ENCODE data around the gene TMEM272.

DNA sequence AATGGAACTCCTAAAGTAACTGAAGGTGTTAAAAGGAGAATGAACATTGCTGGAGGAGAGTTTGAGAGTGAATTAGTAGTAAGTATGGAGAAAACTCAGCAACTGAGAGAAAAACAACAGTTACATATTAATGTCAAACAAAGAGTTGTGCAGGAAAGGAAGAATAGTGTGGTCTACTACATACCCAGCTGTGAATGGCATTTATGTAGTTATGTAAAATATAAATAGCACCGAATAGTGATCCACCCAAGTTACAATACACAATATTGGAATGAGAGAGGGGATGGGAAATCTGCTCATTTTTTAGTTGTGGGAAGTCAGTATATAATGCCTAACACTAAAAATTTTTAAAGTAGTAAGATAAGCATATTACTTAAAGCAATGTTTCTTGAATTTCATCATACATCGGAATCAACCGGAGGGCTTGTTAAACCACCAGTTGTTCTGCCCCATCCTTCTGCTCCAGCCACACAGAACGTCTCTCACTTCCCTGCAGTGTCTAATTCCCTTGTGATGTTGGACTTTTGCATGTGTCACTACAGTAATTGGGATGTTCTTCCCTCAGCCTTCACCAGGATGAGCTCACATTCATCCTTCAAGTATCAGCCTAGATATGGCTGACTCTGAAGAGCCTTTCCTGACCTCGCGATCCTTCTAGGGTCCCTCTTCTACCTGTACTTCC, 28.3 kb upstream of the TMEM272 start:
- TF ChIP-seq CTCF (IDR thresholded peaks at IDR 0.05) = no peak
- TF ChIP-seq EZH2 (IDR thresholded peaks at IDR 0.05; ENCODE audit: borderline replicate concordance, insufficient read depth, low read depth, low read length, poor library complexity, severe bottlenecking) = no peak
